H54 (cell line): ENCODE data around the gene RAB22A.
A peak's percentile ranks its signal among the peaks of the same experiment; 100 is the strongest.

Experiments used
- DNase-seq: peaks from one replicate; pipeline ENCODE4 v3.0.0; 2011; ENCODE audit warnings: low spot score, mixed read lengths; ENCODE audit not compliant: insufficient read length
- FAIRE-seq: peaks from 3 replicates; lab custom pipeline; 2011; peaks lifted over from hg19 to GRCh38; lab: Jason Lieb, UNC
- POLR2A ChIP-seq: IDR thresholded peaks from 2 replicates; pipeline ENCODE4 v1.6.1; 2011; ENCODE audit warnings: low read depth, mild to moderate bottlenecking, low read length

Gene RAB22A

GRCh38 chr20:58309591-58310290 is at the start of gene RAB22A:
Gene RAB22A, plus strand, starts transcription at chr20:58309715. Its CDS starts 262 bp downstream, at chr20:58309977.
- FAIRE-seq (no peak), DNase-seq (peak; percentile 83)
- TF ChIP-seq POLR2A, result peak; percentile 97

- no peak for TF ChIP-seq POLR2A
- no peak for DNase-seq
Observed at GRCh38 chr20:58260006-58260405, 49.5 kb upstream of the RAB22A start.

GRCh38 chr20:58261660-58262059 is 47.9 kb upstream of the RAB22A start:
- FAIRE-seq (no peak), DNase-seq (no peak)
- TF ChIP-seq POLR2A, result no peak

More at GRCh38 chr20:58260006-58260405, 49.5 kb upstream of the RAB22A start:
- FAIRE-seq, result no peak

- no peak for TF ChIP-seq POLR2A
- DNase-seq (no peak), FAIRE-seq (no peak)
Observed at GRCh38 chr20:58264271-58264670, 45.2 kb upstream of the RAB22A start.

GRCh38 chr20:58267389-58268215 is 41.9 kb upstream of the RAB22A start:
- TF ChIP-seq POLR2A, result no peak
- DNase-seq (no peak), FAIRE-seq (no peak)

- FAIRE-seq (no peak), DNase-seq (no peak)
- no peak for TF ChIP-seq POLR2A
Observed at GRCh38 chr20:58268421-58268821, 41.1 kb upstream of the RAB22A start.

- no peak for FAIRE-seq
- DNase-seq, result no peak
- TF ChIP-seq POLR2A, result no peak
Observed at GRCh38 chr20:58268936-58269619, 40.4 kb upstream of the RAB22A start.

GRCh38 chr20:58271606-58272351 is 37.7 kb upstream of the RAB22A start:
- DNase-seq, result no peak
- TF ChIP-seq POLR2A, result no peak
- no peak for FAIRE-seq

GRCh38 chr20:58274384-58274783 is 35.1 kb upstream of the RAB22A start:
- no peak for FAIRE-seq
- TF ChIP-seq POLR2A, result no peak

GRCh38 chr20:58277107-58277506 is 32.4 kb upstream of the RAB22A start:
- DNase-seq (no peak), FAIRE-seq (no peak)
- TF ChIP-seq POLR2A, result no peak

More at GRCh38 chr20:58274384-58274783, 35.1 kb upstream of the RAB22A start:
- DNase-seq, result no peak

GRCh38 chr20:58277578-58278472 is 31.7 kb upstream of the RAB22A start:
- TF ChIP-seq POLR2A, result no peak
- DNase-seq, result no peak
- no peak for FAIRE-seq

GRCh38 chr20:58286729-58287128 is 22.8 kb upstream of the RAB22A start:
- no peak for FAIRE-seq
- DNase-seq, result no peak
- no peak for TF ChIP-seq POLR2A

- TF ChIP-seq POLR2A, result no peak
- FAIRE-seq, result no peak
- DNase-seq, result no peak
Observed at GRCh38 chr20:58287638-58288037, 21.9 kb upstream of the RAB22A start.
